SK-N-SH (cell line): ENCODE measurements around the gene RNF145. TPM values are rescaled to one million over a fixed set of nuclear protein-coding genes. Genes with fewer than 3 reads are reported as not detected.

ENCODE experiments used
- CTCF ChIA-PET: fragments of 300-600, 350-600 bp; formaldehyde crosslinking; extraction: SDS; loops from one replicate; lab custom pipeline; 2021; lab: Yijun Ruan, JAX
- POLR2A ChIA-PET: fragments of 350-600 bp; sonication (Branson Sonifier 250); formaldehyde crosslinking; extraction: SDS; loops from one replicate; lab custom pipeline; 2020; ENCODE audit warnings: antibody characterized with exemption, inconsistent platforms; lab: Yijun Ruan, JAX
- DNase-seq: peaks from one replicate; pipeline ENCODE4 v3.0.0; 2012
- H2AFZ ChIP-seq: fragments of 200-600 bp; sonication (generic); 2 replicates; pipeline ENCODE4 v1.8.1; 2016; ENCODE audit warnings: antibody characterized with exemption, mild to moderate bottlenecking, low read depth
- H3F3A ChIP-seq: fragments of 200-600 bp; sonication (generic); replicated peaks from 2 replicates; pipeline ENCODE3; 2016; ENCODE audit warnings: antibody characterized with exemption, mild to moderate bottlenecking; ENCODE audit not compliant: insufficient read depth
- H3K27ac ChIP-seq, 2 experiments: fragments of 200-500 bp in 1 of 2; fragments of 200-600 bp in 1 of 2; sonication (Bioruptor generic) in 1 of 2; sonication (generic), shearing (Covaris generic) in 1 of 2; 2 replicates each; pipeline versions ENCODE4 v1.5.1 to v1.6.1; 2014 to 2016; ENCODE audit warnings: low read depth in 2 of 2, inconsistent platforms in 1 of 2, low read length in 1 of 2, mild to moderate bottlenecking in 1 of 2, mixed read lengths in 1 of 2
- H3K27me3 ChIP-seq: fragments of 200-600 bp; sonication (generic), shearing (Covaris generic); 2 replicates; pipeline ENCODE4 v1.6.1; 2016; ENCODE audit warnings: mixed run types; ENCODE audit not compliant: insufficient read depth
- H3K36me3 ChIP-seq, 2 experiments: fragments of 200-500 bp in 1 of 2; fragments of 200-600 bp in 1 of 2; sonication (Bioruptor generic) in 1 of 2; sonication (generic) in 1 of 2; replicated peaks in 1 of 2; 2 replicates each; pipeline versions ENCODE3 to v1.5.1; 2014 to 2016; ENCODE audit warnings: low read length in 1 of 2, mild to moderate bottlenecking in 1 of 2; ENCODE audit not compliant: insufficient read depth in 2 of 2, control insufficient read depth in 1 of 2
- H3K4me1 ChIP-seq, 2 experiments: fragments of 200-500 bp in 1 of 2; fragments of 200-600 bp in 1 of 2; sonication (Bioruptor generic) in 1 of 2; sonication (generic), shearing (Covaris generic) in 1 of 2; 2 replicates each; pipeline versions ENCODE4 v1.5.1 to v1.6.1; 2014 to 2016; ENCODE audit warnings: low read depth in 1 of 2, low read length in 1 of 2, mixed run types in 1 of 2; ENCODE audit not compliant: insufficient read depth in 2 of 2, control insufficient read depth in 1 of 2
- H3K4me2 ChIP-seq: fragments of 200-600 bp; sonication (generic), shearing (Covaris generic); 2 replicates; pipeline ENCODE4 v1.6.1; 2017; ENCODE audit warnings: mixed run types
- H3K4me3 ChIP-seq, 2 experiments: fragments of 200-500 bp in 1 of 2; fragments of 200-600 bp in 1 of 2; sonication (Bioruptor generic) in 1 of 2; sonication (generic), shearing (Covaris generic) in 1 of 2; 2 replicates each; pipeline versions ENCODE4 v1.5.1 to v1.8.1; 2014 to 2016; ENCODE audit warnings: low read depth in 2 of 2, inconsistent platforms in 1 of 2, low read length in 1 of 2, mild to moderate bottlenecking in 1 of 2, mixed read lengths in 1 of 2, moderate library complexity in 1 of 2
- H3K79me2 ChIP-seq: fragments of 200-600 bp; sonication (generic); 2 replicates; pipeline ENCODE4 v1.8.1; 2017; ENCODE audit warnings: mild to moderate bottlenecking; ENCODE audit not compliant: insufficient read depth
- H3K9ac ChIP-seq: fragments of 200-600 bp; sonication (generic); 2 replicates; pipeline ENCODE4 v1.6.1; 2017; ENCODE audit warnings: mixed run types
- H3K9me2 ChIP-seq: fragments of 200-600 bp; sonication (generic); 2 replicates; pipeline ENCODE4 v1.6.1; 2017; ENCODE audit warnings: mixed run types
- H3K9me3 ChIP-seq: fragments of 200-600 bp; sonication (generic); 2 replicates; pipeline ENCODE4 v1.6.1; 2017; ENCODE audit warnings: mixed run types, mild to moderate bottlenecking, moderate library complexity
- H4K20me1 ChIP-seq: fragments of 200-600 bp; sonication (generic); 2 replicates; pipeline ENCODE4 v1.6.1; 2017; ENCODE audit warnings: mild to moderate bottlenecking, mixed run types; ENCODE audit not compliant: insufficient read depth
- CTCF ChIP-seq: fragments of 200-600 bp; sonication (generic); IDR thresholded peaks from 2 replicates; pipeline ENCODE4 v1.6.1; 2017; ENCODE audit warnings: antibody characterized with exemption, mild to moderate bottlenecking, moderate library complexity
- ELF1 ChIP-seq: IDR thresholded peaks from 2 replicates; pipeline ENCODE4 v1.4.0; 2012
- EZH2phosphoT487 ChIP-seq: fragments of 200-600 bp; sonication (generic); IDR thresholded peaks from 2 replicates; pipeline ENCODE4 v1.6.1; 2017; ENCODE audit warnings: low read depth, mixed run types, mild to moderate bottlenecking, antibody characterized with exemption, moderate library complexity, borderline replicate concordance
- FOXJ3 ChIP-seq: sonication (generic); formaldehyde crosslinking; IDR thresholded peaks from 2 replicates; pipeline ENCODE4 v1.5.1; 2020; ENCODE audit warnings: mild to moderate bottlenecking, missing genetic modification reagents
- GATA2 ChIP-seq: sonication (generic); formaldehyde crosslinking; IDR thresholded peaks from 2 replicates; pipeline ENCODE4 v1.5.0; 2020; ENCODE audit warnings: mild to moderate bottlenecking, missing genetic modification reagents
- IRF3 ChIP-seq: fragments of 150-350 bp; IDR thresholded peaks from 2 replicates; pipeline ENCODE4 v1.6.1; 2016; ENCODE audit warnings: mild to moderate bottlenecking, low read depth, low read length
- JUND ChIP-seq: IDR thresholded peaks from 2 replicates; pipeline ENCODE4 v1.4.0; 2012
- MEF2A ChIP-seq: IDR thresholded peaks from 2 replicates; pipeline ENCODE4 v1.4.0; 2012; ENCODE audit warnings: low read depth, borderline replicate concordance
- NFIC ChIP-seq: IDR thresholded peaks from 2 replicates; pipeline ENCODE4 v1.4.0; 2012; ENCODE audit warnings: borderline replicate concordance
- NRF1 ChIP-seq: IDR thresholded peaks from 2 replicates; pipeline ENCODE4 v1.6.1; 2012; ENCODE audit warnings: low read depth, mild to moderate bottlenecking, low read length
- PBX3 ChIP-seq: IDR thresholded peaks from 2 replicates; pipeline ENCODE4; 2012
- POLR2AphosphoS5 ChIP-seq: IDR thresholded peaks from 2 replicates; pipeline ENCODE4 v1.6.1; 2012; ENCODE audit warnings: low read depth, low read length
- RAD21 ChIP-seq: IDR thresholded peaks from 2 replicates; pipeline ENCODE4 v1.6.1; 2012; ENCODE audit warnings: mild to moderate bottlenecking, low read length
- RCOR1 ChIP-seq: fragments of 150-350 bp; IDR thresholded peaks from 2 replicates; pipeline ENCODE4 v1.6.1; 2017; ENCODE audit warnings: antibody characterized with exemption, low read length
- RFX5 ChIP-seq: IDR thresholded peaks from 2 replicates; pipeline ENCODE4 v1.6.1; 2012; ENCODE audit warnings: mild to moderate bottlenecking, improper control_type of control experiment, low read length
- RXRA ChIP-seq: IDR thresholded peaks from 2 replicates; pipeline ENCODE4 v1.4.0; 2012; ENCODE audit warnings: low read depth, mild to moderate bottlenecking, borderline replicate concordance
- SMC3 ChIP-seq: IDR thresholded peaks from 2 replicates; pipeline ENCODE4 v1.6.1; 2012; ENCODE audit warnings: low read depth, low read length, improper control_type of control experiment
- TAF1 ChIP-seq: IDR thresholded peaks from 2 replicates; pipeline ENCODE4 v1.6.1; 2012; ENCODE audit warnings: low read depth, mild to moderate bottlenecking, low read length, moderate library complexity, borderline replicate concordance
- TCF12 ChIP-seq: IDR thresholded peaks from 2 replicates; pipeline ENCODE4 v1.4.0; 2012
- TEAD4 ChIP-seq: IDR thresholded peaks from 2 replicates; pipeline ENCODE4 v1.4.0; 2012; ENCODE audit warnings: mild to moderate bottlenecking, borderline replicate concordance; ENCODE audit not compliant: insufficient read depth
- YY1 ChIP-seq: IDR thresholded peaks from 2 replicates; pipeline ENCODE4 v1.4.0; 2012; ENCODE audit warnings: low read depth, mild to moderate bottlenecking
- WGBS: methylation state at CpG from one replicate; pipeline ENCODE4 v1.1.6; 2017; ENCODE audit warnings: low lambda C conversion rate; 5-methylcytosine and 5-hydroxymethylcytosine counted together
- polyA plus RNA-seq, 3 experiments: library from polyadenylated mRNA; depleted of rRNA; stranded (reverse); fragments of >200 nt; gene quantifications; 2 replicates each; pipeline ENCODE4 v1.2.3, GENCODE V29; 2012
- TF ChIP-seq, protein P1 (sequence below): fragments of 150-350 bp; IDR thresholded peaks from 2 replicates; pipeline ENCODE4 v1.6.1; 2017; ENCODE audit warnings: antibody characterized with exemption, low read length, low read depth, borderline replicate concordance
- TF ChIP-seq, protein P2 (sequence below): IDR thresholded peaks from 2 replicates; pipeline ENCODE4 v1.4.0; 2012; ENCODE audit warnings: low read depth, borderline replicate concordance
- TF ChIP-seq, protein P3 (sequence below): IDR thresholded peaks from 2 replicates; pipeline ENCODE4 v1.4.0; 2012; ENCODE audit warnings: low read depth
- TF ChIP-seq, protein P4 (sequence below): IDR thresholded peaks from 2 replicates; pipeline ENCODE4 v1.6.1; 2012; ENCODE audit warnings: mild to moderate bottlenecking, low read depth, low read length, moderate library complexity

The RNF145 gene
- polyA plus RNA-seq, 1 of the 3 experiments (the other 2 are of a cell fraction) = 36.1 TPM

GRCh38 chr5:159178978-159179377 lies 30.4 kb downstream of the RNF145 start:
- H3K9ac ChIP-seq = peak overlapping the region; percentile 54; the same call in 1 of the 2 replicates
- H3K79me2 ChIP-seq = peaks cover 73% of the 10 kb centered on the region
- 11% methylated on average over 2 of the region's 2 CpGs for WGBS
- no peaks in the 10 kb centered on the region for H3K9me2 ChIP-seq
- H3K9me3 ChIP-seq = no peaks in the 10 kb centered on the region
- ChIA-PET CTCF (interaction anchor here (2.7 kb wide), 1 partner anchor 22 kb away, joined by 9 read pairs; no protein-coding TSS in a partner anchor), POLR2A (no interaction called here)
- H3K4me1 ChIP-seq = peaks cover 0 to 52% of the 10 kb centered on the region in 2 experiments
- H3F3A ChIP-seq = peaks cover 38% of the 10 kb centered on the region
- no peaks in the 10 kb centered on the region for H4K20me1 ChIP-seq
- no peak overlapping the region for H2AFZ ChIP-seq
- H3K4me2 ChIP-seq = no peak overlapping the region
- DNase-seq = no peak
- peaks cover 44 to 45% of the 10 kb centered on the region in 2 experiments for H3K36me3 ChIP-seq
- H3K27me3 ChIP-seq = no peaks in the 10 kb centered on the region
- H3K4me3 ChIP-seq = no peak overlapping the region
- peak overlapping the region in 1 of 2 experiments; percentile 97; a peak in 3 of 4 replicates for H3K27ac ChIP-seq
- TF ChIP-seq, protein P1, sequence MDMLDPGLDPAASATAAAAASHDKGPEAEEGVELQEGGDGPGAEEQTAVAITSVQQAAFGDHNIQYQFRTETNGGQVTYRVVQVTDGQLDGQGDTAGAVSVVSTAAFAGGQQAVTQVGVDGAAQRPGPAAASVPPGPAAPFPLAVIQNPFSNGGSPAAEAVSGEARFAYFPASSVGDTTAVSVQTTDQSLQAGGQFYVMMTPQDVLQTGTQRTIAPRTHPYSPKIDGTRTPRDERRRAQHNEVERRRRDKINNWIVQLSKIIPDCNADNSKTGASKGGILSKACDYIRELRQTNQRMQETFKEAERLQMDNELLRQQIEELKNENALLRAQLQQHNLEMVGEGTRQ = no peak
- no peak for TF ChIP-seq TAF1
- TF ChIP-seq RFX5 = no peak
- no peak for TF ChIP-seq IRF3
- no peak for TF ChIP-seq NRF1
- TF ChIP-seq YY1 = 0 out of 2 replicates have a peak, but pooled peaks have one; percentile 17
- TF ChIP-seq, protein P2, sequence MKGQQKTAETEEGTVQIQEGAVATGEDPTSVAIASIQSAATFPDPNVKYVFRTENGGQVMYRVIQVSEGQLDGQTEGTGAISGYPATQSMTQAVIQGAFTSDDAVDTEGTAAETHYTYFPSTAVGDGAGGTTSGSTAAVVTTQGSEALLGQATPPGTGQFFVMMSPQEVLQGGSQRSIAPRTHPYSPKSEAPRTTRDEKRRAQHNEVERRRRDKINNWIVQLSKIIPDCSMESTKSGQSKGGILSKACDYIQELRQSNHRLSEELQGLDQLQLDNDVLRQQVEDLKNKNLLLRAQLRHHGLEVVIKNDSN = no peak
- TF ChIP-seq RAD21 = no peak
- TF ChIP-seq NFIC = 0 out of 2 replicates have a peak, but pooled peaks have one; percentile 28
- TF ChIP-seq CTCF = no peak
- no peak for TF ChIP-seq EZH2phosphoT487
- TF ChIP-seq, protein P3, sequence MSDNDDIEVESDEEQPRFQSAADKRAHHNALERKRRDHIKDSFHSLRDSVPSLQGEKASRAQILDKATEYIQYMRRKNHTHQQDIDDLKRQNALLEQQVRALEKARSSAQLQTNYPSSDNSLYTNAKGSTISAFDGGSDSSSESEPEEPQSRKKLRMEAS = peak; percentile 70; the same call in 1 of the 2 replicates
- TF ChIP-seq MEF2A = no peak
- peak; percentile 27; the same call in 1 of the 2 replicates for TF ChIP-seq PBX3
- TF ChIP-seq POLR2AphosphoS5 = peak; percentile 27; the same call in 1 of the 2 replicates
- peak; percentile 80 for TF ChIP-seq JUND
- TF ChIP-seq FOXJ3 (CRISPR knock-in tag) = no peak
- TF ChIP-seq RXRA = 0 out of 2 replicates have a peak, but pooled peaks have one; percentile 36
- no peak for TF ChIP-seq RCOR1
- TF ChIP-seq TCF12 = peak; percentile 82
- TF ChIP-seq SMC3 = no peak
- no peak for TF ChIP-seq GATA2
- peak; percentile 14; the same call in 1 of the 2 replicates for TF ChIP-seq TEAD4
- TF ChIP-seq, protein P4, sequence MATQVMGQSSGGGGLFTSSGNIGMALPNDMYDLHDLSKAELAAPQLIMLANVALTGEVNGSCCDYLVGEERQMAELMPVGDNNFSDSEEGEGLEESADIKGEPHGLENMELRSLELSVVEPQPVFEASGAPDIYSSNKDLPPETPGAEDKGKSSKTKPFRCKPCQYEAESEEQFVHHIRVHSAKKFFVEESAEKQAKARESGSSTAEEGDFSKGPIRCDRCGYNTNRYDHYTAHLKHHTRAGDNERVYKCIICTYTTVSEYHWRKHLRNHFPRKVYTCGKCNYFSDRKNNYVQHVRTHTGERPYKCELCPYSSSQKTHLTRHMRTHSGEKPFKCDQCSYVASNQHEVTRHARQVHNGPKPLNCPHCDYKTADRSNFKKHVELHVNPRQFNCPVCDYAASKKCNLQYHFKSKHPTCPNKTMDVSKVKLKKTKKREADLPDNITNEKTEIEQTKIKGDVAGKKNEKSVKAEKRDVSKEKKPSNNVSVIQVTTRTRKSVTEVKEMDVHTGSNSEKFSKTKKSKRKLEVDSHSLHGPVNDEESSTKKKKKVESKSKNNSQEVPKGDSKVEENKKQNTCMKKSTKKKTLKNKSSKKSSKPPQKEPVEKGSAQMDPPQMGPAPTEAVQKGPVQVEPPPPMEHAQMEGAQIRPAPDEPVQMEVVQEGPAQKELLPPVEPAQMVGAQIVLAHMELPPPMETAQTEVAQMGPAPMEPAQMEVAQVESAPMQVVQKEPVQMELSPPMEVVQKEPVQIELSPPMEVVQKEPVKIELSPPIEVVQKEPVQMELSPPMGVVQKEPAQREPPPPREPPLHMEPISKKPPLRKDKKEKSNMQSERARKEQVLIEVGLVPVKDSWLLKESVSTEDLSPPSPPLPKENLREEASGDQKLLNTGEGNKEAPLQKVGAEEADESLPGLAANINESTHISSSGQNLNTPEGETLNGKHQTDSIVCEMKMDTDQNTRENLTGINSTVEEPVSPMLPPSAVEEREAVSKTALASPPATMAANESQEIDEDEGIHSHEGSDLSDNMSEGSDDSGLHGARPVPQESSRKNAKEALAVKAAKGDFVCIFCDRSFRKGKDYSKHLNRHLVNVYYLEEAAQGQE = no peak
- TF ChIP-seq ELF1 = peak; percentile 38; the same call in 1 of the 2 replicates
